Immature natural killer cell (primary cell): Measurements from ENCODE around the gene PSMA8. TPM values are rescaled to one million over a fixed set of nuclear protein-coding genes. Genes with fewer than 3 reads are reported as not detected.
A peak's percentile ranks its signal among the peaks of the same experiment; 100 is the strongest.

ENCODE experiments used
- DNase-seq, 3 donors: peaks; one replicate each; pipeline ENCODE4 v3.0.0; 2022; ENCODE audit warnings: mixed read lengths in 1 of 3
- H3K27ac Mint-ChIP-seq, 6 donors: one replicate each; pipeline ENCODE4 v1.8.0; 2020; ENCODE audit warnings: mixed read lengths in 6 of 6, mild to moderate bottlenecking in 5 of 6, inconsistent platforms in 4 of 6, moderate library complexity in 3 of 6
- H3K27me3 Mint-ChIP-seq, 3 donors: one replicate each; pipeline ENCODE4 v1.8.0; 2020 to 2021; ENCODE audit warnings: low read depth in 3 of 3, mild to moderate bottlenecking in 3 of 3, mixed read lengths in 3 of 3, moderate library complexity in 3 of 3, inconsistent platforms in 1 of 3
- H3K36me3 Mint-ChIP-seq, 3 donors: one replicate each; pipeline ENCODE4 v1.8.0; 2020; ENCODE audit warnings: mixed read lengths in 3 of 3, inconsistent platforms in 2 of 3, mild to moderate bottlenecking in 2 of 3
- H3K4me1 Mint-ChIP-seq, 2 donors: one replicate each; pipeline ENCODE4 v1.8.0; 2020; ENCODE audit warnings: inconsistent platforms in 2 of 2, mild to moderate bottlenecking in 2 of 2, mixed read lengths in 2 of 2, moderate library complexity in 1 of 2
- H3K4me3 Mint-ChIP-seq, 5 donors: one replicate each; pipeline ENCODE4 v1.8.0; 2020; ENCODE audit warnings: mild to moderate bottlenecking in 5 of 5, mixed read lengths in 5 of 5, inconsistent platforms in 3 of 5, moderate library complexity in 3 of 5
- H3K9me3 Mint-ChIP-seq, 6 donors: one replicate each; pipeline ENCODE4 v1.8.0; 2020; ENCODE audit warnings: mild to moderate bottlenecking in 6 of 6, mixed read lengths in 6 of 6, inconsistent platforms in 4 of 6, moderate library complexity in 3 of 6
- polyA plus RNA-seq, 3 donors: library from polyadenylated mRNA; unstranded; fragments of 300-500 nt; fragmentation: Illumina TruSeq; gene quantifications; one replicate each; pipeline ENCODE4 v1.2.3, GENCODE V29; 2021

Gene PSMA8
- polyA plus RNA-seq: 1 to 10 TPM in 2 of 3 donors, not detected in 1; 1.4 to 3.2 TPM

- H3K36me3 Mint-ChIP-seq: no peaks in the 10 kb centered on the region
- H3K27me3 Mint-ChIP-seq: peaks cover 0 to 7% (median 7%) of the 10 kb centered on the region in 3 donors
- H3K4me3 Mint-ChIP-seq: peak within 1 kb of the TSS; percentile 67 to 83 (median 78)
- H3K9me3 Mint-ChIP-seq: no peaks in the 10 kb centered on the region
- H3K27ac Mint-ChIP-seq: peak within 1 kb of the TSS; percentile 8 to 87 (median 76)
- DNase-seq: peak; percentile 39 to 61 (median 51)
- H3K4me1 Mint-ChIP-seq: peaks cover 2 to 15% of the 10 kb centered on the region in 2 donors
Measured at GRCh38 chr18:26133652-26134051, at the start of gene PSMA8. Gene PSMA8, plus strand, starts transcription at chr18:26133869. Its CDS starts 97 bp downstream, at chr18:26133966.

GRCh38 chr18:26085056-26085455 lies 48.6 kb upstream of the PSMA8 start:
- Mint-ChIP-seq H3K27me3 (peaks cover under 1 to 4% (median 4%) of the 10 kb centered on the region in 3 donors), H3K4me1 (peaks cover 45 to 71% of the 10 kb centered on the region in 2 donors), H3K27ac (no peak overlapping the region), H3K4me3 (no peak overlapping the region), H3K9me3 (no peaks in the 10 kb centered on the region), H3K36me3 (peaks cover 0 to 26% (median 3%) of the 10 kb centered on the region in 3 donors)
- DNase-seq: no peak

GRCh38 chr18:26086959-26087358 lies 46.7 kb upstream of the PSMA8 start:
- Mint-ChIP-seq H3K4me1 (peaks cover 45 to 70% of the 10 kb centered on the region in 2 donors), H3K9me3 (no peaks in the 10 kb centered on the region), H3K27ac (peak overlapping the region in 1 of 6 donors; percentile 24), H3K36me3 (peaks cover 0 to 23% (median 3%) of the 10 kb centered on the region in 3 donors), H3K4me3 (peak overlapping the region in 1 of 5 donors; percentile 21), H3K27me3 (peaks cover 12 to 17% (median 16%) of the 10 kb centered on the region in 3 donors)
- DNase-seq: no peak

GRCh38 chr18:26088487-26088886 lies 45.2 kb upstream of the PSMA8 start:
- no peaks in the 10 kb centered on the region for H3K9me3 Mint-ChIP-seq
- H3K27me3 Mint-ChIP-seq: peaks cover 12 to 17% (median 16%) of the 10 kb centered on the region in 3 donors
- H3K36me3 Mint-ChIP-seq: peaks cover 0 to 23% (median 3%) of the 10 kb centered on the region in 3 donors
- H3K4me3 Mint-ChIP-seq: peak overlapping the region; percentile 95 to 99 (median 98)
- H3K27ac Mint-ChIP-seq: peak overlapping the region; percentile 46 to 99 (median 98)
- DNase-seq: no peak
- H3K4me1 Mint-ChIP-seq: peaks cover 44 to 66% of the 10 kb centered on the region in 2 donors

GRCh38 chr18:26089293-26090129 lies 44.2 kb upstream of the PSMA8 start:
- Mint-ChIP-seq H3K9me3 (no peaks in the 10 kb centered on the region), H3K27ac (peak overlapping the region; percentile 90 to 99 (median 98)), H3K27me3 (peaks cover 12 to 17% (median 16%) of the 10 kb centered on the region in 3 donors), H3K4me1 (peaks cover 39 to 57% of the 10 kb centered on the region in 2 donors), H3K4me3 (peak overlapping the region; percentile 95 to 99 (median 98)), H3K36me3 (peaks cover 0 to 17% (median 3%) of the 10 kb centered on the region in 3 donors)
- peak; percentile 18 to 23 (median 22) for DNase-seq

GRCh38 chr18:26090130-26091046 lies 43.3 kb upstream of the PSMA8 start, which contains the start of gene SS18:
Gene SS18, minus strand, starts transcription at chr18:26090613. Its CDS starts 44 bp downstream, at chr18:26090569.
- Mint-ChIP-seq H3K9me3 (no peaks in the 10 kb centered on the region), H3K27me3 (peaks cover 13 to 17% (median 16%) of the 10 kb centered on the region in 3 donors), H3K27ac (peak within 1 kb of the TSS; percentile 92 to 99 (median 98)), H3K4me1 (peaks cover 39 to 50% of the 10 kb centered on the region in 2 donors), H3K4me3 (peak within 1 kb of the TSS; percentile 95 to 99 (median 98)), H3K36me3 (peaks cover 0 to 11% (median 3%) of the 10 kb centered on the region in 3 donors)
- DNase-seq: peak; percentile 93 to 95 (median 94)

GRCh38 chr18:26091047-26091630 lies 42.5 kb upstream of the PSMA8 start:
- no peak for DNase-seq

GRCh38 chr18:26096852-26097251 lies 36.8 kb upstream of the PSMA8 start:
- Mint-ChIP-seq H3K27ac (no peak overlapping the region), H3K36me3 (no peaks in the 10 kb centered on the region), H3K4me3 (no peak overlapping the region), H3K4me1 (no peaks in the 10 kb centered on the region), H3K9me3 (peaks cover 0 to 6% (median under 1%) of the 10 kb centered on the region in 6 donors), H3K27me3 (peaks cover 1 to 6% (median 2%) of the 10 kb centered on the region in 3 donors)
- DNase-seq: no peak

More at GRCh38 chr18:26091047-26091630, 42.5 kb upstream of the PSMA8 start:
- H3K27ac Mint-ChIP-seq: peak overlapping the region; percentile 77 to 99 (median 98)
- peaks cover 0 to 6% (median 3%) of the 10 kb centered on the region in 3 donors for H3K36me3 Mint-ChIP-seq
- H3K9me3 Mint-ChIP-seq: no peaks in the 10 kb centered on the region
- H3K27me3 Mint-ChIP-seq: peaks cover 13 to 17% (median 16%) of the 10 kb centered on the region in 3 donors
- peak overlapping the region; percentile 95 to 99 (median 98) for H3K4me3 Mint-ChIP-seq
- peaks cover 35 to 45% of the 10 kb centered on the region in 2 donors for H3K4me1 Mint-ChIP-seq

- no peaks in the 10 kb centered on the region for H3K36me3 Mint-ChIP-seq
- H3K4me1 Mint-ChIP-seq: no peaks in the 10 kb centered on the region
- no peak overlapping the region for H3K27ac Mint-ChIP-seq
- H3K4me3 Mint-ChIP-seq: no peak overlapping the region
- peaks cover 1 to 6% (median 2%) of the 10 kb centered on the region in 3 donors for H3K27me3 Mint-ChIP-seq
- H3K9me3 Mint-ChIP-seq: peaks cover 0 to 6% (median under 1%) of the 10 kb centered on the region in 6 donors
- no peak for DNase-seq
Measured at GRCh38 chr18:26097563-26097962, 36.1 kb upstream of the PSMA8 start.

- peaks cover 0 to 2% (median 0%) of the 10 kb centered on the region in 6 donors for H3K9me3 Mint-ChIP-seq
- no peaks in the 10 kb centered on the region for H3K4me1 Mint-ChIP-seq
- no peak overlapping the region for H3K27ac Mint-ChIP-seq
- H3K27me3 Mint-ChIP-seq: peaks cover 0 to 6% (median 3%) of the 10 kb centered on the region in 3 donors
- no peak overlapping the region for H3K4me3 Mint-ChIP-seq
- no peaks in the 10 kb centered on the region for H3K36me3 Mint-ChIP-seq
- peak in 1 of 3 donors; percentile 16 for DNase-seq
Measured at GRCh38 chr18:26103579-26103978, 30.1 kb upstream of the PSMA8 start.

- Mint-ChIP-seq H3K4me1 (no peaks in the 10 kb centered on the region), H3K4me3 (no peak overlapping the region), H3K27ac (no peak overlapping the region), H3K36me3 (no peaks in the 10 kb centered on the region), H3K27me3 (peaks cover 0 to 6% (median 3%) of the 10 kb centered on the region in 3 donors), H3K9me3 (peaks cover 0 to 2% (median 0%) of the 10 kb centered on the region in 6 donors)
- no peak for DNase-seq
Measured at GRCh38 chr18:26104035-26104434, 29.6 kb upstream of the PSMA8 start.

- DNase-seq: no peak
- H3K9me3 Mint-ChIP-seq: peaks cover 0 to 10% (median under 1%) of the 10 kb centered on the region in 6 donors
Measured at GRCh38 chr18:26119246-26119645, 14.4 kb upstream of the PSMA8 start.

More at GRCh38 chr18:26119246-26119645, 14.4 kb upstream of the PSMA8 start:
- Mint-ChIP-seq H3K4me1 (peaks cover 13 to 19% of the 10 kb centered on the region in 2 donors), H3K4me3 (no peak overlapping the region), H3K36me3 (peaks cover 0 to 11% (median 0%) of the 10 kb centered on the region in 3 donors), H3K27ac (no peak overlapping the region), H3K27me3 (peaks cover 8 to 22% (median 17%) of the 10 kb centered on the region in 3 donors)
